Gastrocnemius medialis (tissue), 4 donors: ENCODE data around the gene GLI3.

ENCODE experiments used
- POLR2A ChIP-seq, 2 donors: fragments of 450-650 bp; IDR thresholded peaks; one replicate each; pipeline ENCODE4 v1.6.1; 2017; ENCODE audit warnings: antibody characterized with exemption in 2 of 2, mild to moderate bottlenecking in 2 of 2, moderate library complexity in 2 of 2
- TF ChIP-seq, protein P1 (sequence below), 5 experiments: fragments of 450-650 bp in 3 of 5; fragments of 200-600 bp in 2 of 5; sonication (generic) in 2 of 5; IDR thresholded peaks in 4 of 5; conservative IDR thresholded peaks in 1 of 5; 1 replicate in 4 of 5; 2 replicates in 1 of 5; pipeline ENCODE4 v1.5.1; 2016 to 2019; ENCODE audit warnings: antibody characterized with exemption in 5 of 5, mild to moderate bottlenecking in 3 of 5, moderate library complexity in 3 of 5

DNA sequence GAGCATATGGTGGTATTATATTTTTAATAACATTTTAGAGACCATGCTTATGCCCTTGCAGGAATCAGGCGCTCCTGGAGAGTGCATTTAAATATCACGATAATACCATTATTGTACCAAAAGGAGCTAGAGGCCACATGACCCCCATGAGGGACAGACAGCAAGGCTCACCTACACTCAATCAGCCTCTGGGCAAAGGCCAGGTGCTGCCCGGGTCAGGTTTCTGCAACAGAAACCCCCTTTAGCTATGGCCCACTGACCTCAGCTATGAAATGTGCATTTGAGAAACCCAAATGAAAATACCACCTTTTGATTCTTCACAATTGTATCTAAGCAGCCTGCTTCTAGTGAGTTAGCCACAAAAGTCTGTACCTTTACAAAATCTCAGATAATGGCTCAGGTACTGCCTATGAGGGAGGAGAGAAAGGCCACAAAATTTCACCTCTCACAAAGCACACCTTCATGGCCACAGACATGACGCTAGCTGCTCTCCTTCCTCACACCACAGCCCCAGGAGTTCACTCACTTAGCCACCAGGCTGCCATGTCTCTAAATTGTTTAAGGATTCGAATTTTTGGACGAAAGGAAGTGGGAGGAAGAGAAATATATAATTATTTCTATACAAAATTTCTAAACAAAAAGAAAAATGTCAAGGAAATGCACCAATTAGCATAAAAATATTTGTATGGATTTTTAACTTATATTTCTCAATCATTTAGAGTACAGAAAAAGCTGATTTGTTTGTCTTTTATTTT is 79.9 kb downstream of the GLI3 start:
- TF ChIP-seq POLR2A (IDR thresholded peaks at IDR 0.05), result no peak
- TF ChIP-seq, protein P1, sequence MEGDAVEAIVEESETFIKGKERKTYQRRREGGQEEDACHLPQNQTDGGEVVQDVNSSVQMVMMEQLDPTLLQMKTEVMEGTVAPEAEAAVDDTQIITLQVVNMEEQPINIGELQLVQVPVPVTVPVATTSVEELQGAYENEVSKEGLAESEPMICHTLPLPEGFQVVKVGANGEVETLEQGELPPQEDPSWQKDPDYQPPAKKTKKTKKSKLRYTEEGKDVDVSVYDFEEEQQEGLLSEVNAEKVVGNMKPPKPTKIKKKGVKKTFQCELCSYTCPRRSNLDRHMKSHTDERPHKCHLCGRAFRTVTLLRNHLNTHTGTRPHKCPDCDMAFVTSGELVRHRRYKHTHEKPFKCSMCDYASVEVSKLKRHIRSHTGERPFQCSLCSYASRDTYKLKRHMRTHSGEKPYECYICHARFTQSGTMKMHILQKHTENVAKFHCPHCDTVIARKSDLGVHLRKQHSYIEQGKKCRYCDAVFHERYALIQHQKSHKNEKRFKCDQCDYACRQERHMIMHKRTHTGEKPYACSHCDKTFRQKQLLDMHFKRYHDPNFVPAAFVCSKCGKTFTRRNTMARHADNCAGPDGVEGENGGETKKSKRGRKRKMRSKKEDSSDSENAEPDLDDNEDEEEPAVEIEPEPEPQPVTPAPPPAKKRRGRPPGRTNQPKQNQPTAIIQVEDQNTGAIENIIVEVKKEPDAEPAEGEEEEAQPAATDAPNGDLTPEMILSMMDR (IDR thresholded peaks at IDR 0.05 in 4 of 5, conservative IDR thresholded peaks at IDR 0.05 in 1 of 5), result no peak
